ENCODE measurements around the gene SGF29. TPM values are rescaled to one million over a fixed set of nuclear protein-coding genes. Genes with fewer than 3 reads are reported as not detected.

Gene SGF29
- total and polyA plus RNA-seq, 2 of the 4 experiments (the other 2 are of a cell fraction), result 4.3 to 7.7 TPM

DNA sequence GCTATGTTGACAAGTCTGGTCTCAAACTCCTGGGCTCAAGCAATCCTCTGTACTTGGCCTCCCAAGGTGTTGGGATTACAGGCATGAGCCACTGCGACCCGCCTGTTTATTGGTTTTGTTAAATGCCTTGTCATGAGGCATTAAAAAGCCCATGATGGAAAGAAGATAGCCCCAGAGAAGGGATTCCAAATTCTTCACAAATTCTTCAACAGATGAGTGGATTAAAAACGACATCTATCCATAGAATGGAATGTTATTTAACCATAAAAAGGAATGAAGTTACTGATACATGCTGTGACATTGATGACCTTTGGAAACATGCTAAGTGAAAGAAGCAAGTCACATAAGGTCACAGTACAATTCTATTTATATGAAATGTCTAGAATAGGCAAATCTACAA is 4.7 kb downstream of the SGF29 start:
- H3K9ac ChIP-seq (ENCODE audit: low read depth, low read length), result no peak overlapping the region
- H4K91ac ChIP-seq (ENCODE audit: insufficient read depth, low read depth, low read length), result no peak overlapping the region
- no peak overlapping the region for H2BK15ac ChIP-seq (ENCODE audit: low read depth, low read length)
- H4K20me1 ChIP-seq (ENCODE audit: insufficient read depth, low read length), result peaks cover 3% of the 10 kb centered on the region; the same call in 1 of the 2 replicates
- no CpG with 5 or more reads among the region's 3 CpGs for WGBS, 2 experiments (ENCODE audit: extremely low coverage in 2 of 2, insufficient read length in 1 of 2)
- no peak overlapping the region for H3K4me2 ChIP-seq (ENCODE audit: low read depth, low read length)
- H3K14ac ChIP-seq (replicated peaks; ENCODE audit: low read depth, low read length), result no peak overlapping the region
- no peak overlapping the region for H2AK9ac ChIP-seq (replicated peaks; ENCODE audit: low read depth, low read length, poor library complexity)
- DNase-seq (no peak), ATAC-seq (ENCODE audit: low read depth) (no peak)
- H3K4me3 ChIP-seq (ENCODE audit: insufficient read depth, low read depth, low read length), result no peak overlapping the region
- no peak overlapping the region for H2BK5ac ChIP-seq (ENCODE audit: low read depth, low read length, poor library complexity, severe bottlenecking)
- no peaks in the 10 kb centered on the region for H3K27me3 ChIP-seq (ENCODE audit: control insufficient read depth, insufficient read depth, low read length)
- intact Hi-C loops (cut with micrococcal nuclease), result no loop called here
- H3K18ac ChIP-seq (ENCODE audit: low read depth, low read length), result no peak overlapping the region
- peaks cover 2% of the 10 kb centered on the region; the same call in 1 of the 2 replicates for H3K36me3 ChIP-seq (ENCODE audit: control insufficient read depth, insufficient read depth, low read length)
- no peak overlapping the region for H4K8ac ChIP-seq (ENCODE audit: low read depth in 2 of 2, low read length in 2 of 2)
- in situ Hi-C loops (cut with MboI; ENCODE audit: low sequenced_read_pairs), result no loop called here
- H3K27ac ChIP-seq (ENCODE audit: insufficient read depth, low read length), result no peak overlapping the region
- H2AFZ ChIP-seq (replicated peaks; ENCODE audit: low read length, poor library complexity), result no peak overlapping the region
- H2BK20ac ChIP-seq (ENCODE audit: low read depth, low read length), result no peak overlapping the region
- ChIA-PET CTCF (no interaction called here), POLR2A (ENCODE audit: unreplicated experiment) (no interaction called here)
- H3K56ac ChIP-seq (ENCODE audit: extremely low read depth, insufficient read depth, low read length), result no peak overlapping the region
- TF ChIP-seq CEBPB (IDR thresholded peaks at IDR 0.05; ENCODE audit: low read depth, low read length), result no peak
- no peak for TF ChIP-seq NFE2L2 (IDR thresholded peaks at IDR 0.05; ENCODE audit: low read depth, low read length)
- no peak for TF ChIP-seq MAZ (IDR thresholded peaks at IDR 0.05; ENCODE audit: borderline replicate concordance, low read depth, low read length)
- TF ChIP-seq, protein P1, sequence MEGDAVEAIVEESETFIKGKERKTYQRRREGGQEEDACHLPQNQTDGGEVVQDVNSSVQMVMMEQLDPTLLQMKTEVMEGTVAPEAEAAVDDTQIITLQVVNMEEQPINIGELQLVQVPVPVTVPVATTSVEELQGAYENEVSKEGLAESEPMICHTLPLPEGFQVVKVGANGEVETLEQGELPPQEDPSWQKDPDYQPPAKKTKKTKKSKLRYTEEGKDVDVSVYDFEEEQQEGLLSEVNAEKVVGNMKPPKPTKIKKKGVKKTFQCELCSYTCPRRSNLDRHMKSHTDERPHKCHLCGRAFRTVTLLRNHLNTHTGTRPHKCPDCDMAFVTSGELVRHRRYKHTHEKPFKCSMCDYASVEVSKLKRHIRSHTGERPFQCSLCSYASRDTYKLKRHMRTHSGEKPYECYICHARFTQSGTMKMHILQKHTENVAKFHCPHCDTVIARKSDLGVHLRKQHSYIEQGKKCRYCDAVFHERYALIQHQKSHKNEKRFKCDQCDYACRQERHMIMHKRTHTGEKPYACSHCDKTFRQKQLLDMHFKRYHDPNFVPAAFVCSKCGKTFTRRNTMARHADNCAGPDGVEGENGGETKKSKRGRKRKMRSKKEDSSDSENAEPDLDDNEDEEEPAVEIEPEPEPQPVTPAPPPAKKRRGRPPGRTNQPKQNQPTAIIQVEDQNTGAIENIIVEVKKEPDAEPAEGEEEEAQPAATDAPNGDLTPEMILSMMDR (conservative IDR thresholded peaks at IDR 0.05; ENCODE audit: low read depth, low read length), result no peak
- no peak for TF ChIP-seq BHLHE40 (IDR thresholded peaks at IDR 0.05; ENCODE audit: low read depth, low read length)
- TF ChIP-seq MXI1 (IDR thresholded peaks at IDR 0.05; ENCODE audit: borderline replicate concordance, low read depth, low read length), result no peak
- TF ChIP-seq MAFK (IDR thresholded peaks at IDR 0.05; ENCODE audit: low read depth, low read length), result no peak
- no peak for TF ChIP-seq FOS (IDR thresholded peaks at IDR 0.05; ENCODE audit: low read depth, low read length)
- TF ChIP-seq RCOR1 (IDR thresholded peaks at IDR 0.05; ENCODE audit: insufficient replicate concordance, low read length), result no peak
- TF ChIP-seq CHD1 (IDR thresholded peaks at IDR 0.05; ENCODE audit: low read depth, low read length), result no peak
- TF ChIP-seq RFX5 (IDR thresholded peaks at IDR 0.05; ENCODE audit: low read depth, low read length), result no peak
- H2BK120ac ChIP-seq (ENCODE audit: low read depth, low read length), result no peak overlapping the region
- dilution Hi-C loops (cut with HindIII; ENCODE audit: low sequenced_read_pairs, unreplicated experiment), result no loop called here
- H3K9me1 ChIP-seq (ENCODE audit: insufficient read depth, low read length), result peaks cover 9% of the 10 kb centered on the region
- no peak overlapping the region for H3K4ac ChIP-seq (ENCODE audit: low read depth, low read length)
- no peak overlapping the region for H2AK5ac ChIP-seq (ENCODE audit: low read depth, low read length)
- peaks cover 10% of the 10 kb centered on the region for H3K4me1 ChIP-seq (ENCODE audit: control insufficient read depth, insufficient read depth, low read length)
- no TSS peak for BruUV-seq (replicated peaks)
- peaks cover 24 to 34% of the 10 kb centered on the region in 2 experiments for H3K79me1 ChIP-seq (ENCODE audit: low read depth in 1 of 2, low read length in 2 of 2)
- H4K5ac ChIP-seq (ENCODE audit: low read depth, low read length), result no peak overlapping the region
- no peaks in the 10 kb centered on the region for H3K9me3 ChIP-seq (ENCODE audit: control insufficient read depth, insufficient read depth, low read length)
- no peak overlapping the region for H3K23ac ChIP-seq (ENCODE audit: low read depth, low read length)

All from IMR-90 (cell line).